ENCODE data around the gene BLOC1S4.

The BLOC1S4 gene

GRCh38 chr4:6742507-6742906 is 26.5 kb downstream of the BLOC1S4 start:
- Histone ChIP-seq H3K4ac (ENCODE audit: low read depth in 1 of 2, low read length in 2 of 2) (no peak overlapping the region), H3K23ac (ENCODE audit: low read length in 2 of 2) (no peak overlapping the region), H2BK5ac (ENCODE audit: low read depth, low read length, poor library complexity, severe bottlenecking) (no peak overlapping the region), H2AFZ (ENCODE audit: low read depth, low read length) (no peak overlapping the region), H3K14ac (ENCODE audit: low read length in 2 of 2) (no peak overlapping the region), H3K79me1 (replicated peaks; ENCODE audit: low read length, poor library complexity, severe bottlenecking) (no peaks in the 10 kb centered on the region), H2BK120ac (ENCODE audit: low read depth, low read length) (no peak overlapping the region), H4K8ac (ENCODE audit: low read length) (no peak overlapping the region), H2AK5ac (ENCODE audit: low read length, severe bottlenecking) (no peak overlapping the region), H3K18ac (ENCODE audit: low read depth in 1 of 2, low read length in 2 of 2) (no peak overlapping the region), H3K4me2 (ENCODE audit: low read length, poor library complexity, severe bottlenecking) (no peak overlapping the region), H3K4me3 (ENCODE audit: insufficient read depth in 1 of 2, low read depth in 1 of 2, low read length in 2 of 2) (no peak overlapping the region), H3K36me3 (ENCODE audit: control insufficient read depth in 1 of 2, insufficient read depth in 2 of 2, low read depth in 1 of 2, low read length in 2 of 2) (no peaks in the 10 kb centered on the region), H3K9ac (ENCODE audit: low read length) (no peak overlapping the region), H2BK12ac (ENCODE audit: low read length in 2 of 2) (no peak overlapping the region), H4K91ac (ENCODE audit: low read length) (no peak overlapping the region), H3K27ac (ENCODE audit: low read length, poor library complexity, severe bottlenecking) (no peak overlapping the region), H3K4me1 (ENCODE audit: control insufficient read depth, insufficient read depth, low read depth, low read length) (peaks cover 10% of the 10 kb centered on the region), H3K27me3 (ENCODE audit: control insufficient read depth in 1 of 2, insufficient read depth in 1 of 2, low read length in 2 of 2) (peaks cover 0 to 8% of the 10 kb centered on the region in 2 experiments), H3K9me3 (ENCODE audit: control insufficient read depth, low read length) (no peaks in the 10 kb centered on the region), H2BK15ac (ENCODE audit: low read depth, poor library complexity, severe bottlenecking) (no peak overlapping the region)
- no peak for DNase-seq
- no CpG with 5 or more reads among the region's 2 CpGs for WGBS

- Histone ChIP-seq H3K23ac (ENCODE audit: low read length in 2 of 2) (no peak overlapping the region), H4K91ac (ENCODE audit: low read length) (no peak overlapping the region), H2AK5ac (ENCODE audit: low read length, severe bottlenecking) (no peak overlapping the region), H3K4me3 (ENCODE audit: insufficient read depth in 1 of 2, low read depth in 1 of 2, low read length in 2 of 2) (no peak overlapping the region), H2BK120ac (ENCODE audit: low read depth, low read length) (no peak overlapping the region), H3K9ac (ENCODE audit: low read length) (no peak overlapping the region), H2AFZ (ENCODE audit: low read depth, low read length) (no peak overlapping the region), H3K79me1 (replicated peaks; ENCODE audit: low read length, poor library complexity, severe bottlenecking) (no peaks in the 10 kb centered on the region), H2BK15ac (ENCODE audit: low read depth, poor library complexity, severe bottlenecking) (no peak overlapping the region), H3K9me3 (ENCODE audit: control insufficient read depth, low read length) (no peaks in the 10 kb centered on the region), H3K4me2 (ENCODE audit: low read length, poor library complexity, severe bottlenecking) (no peak overlapping the region), H3K14ac (ENCODE audit: low read length in 2 of 2) (no peak overlapping the region), H2BK12ac (ENCODE audit: low read length in 2 of 2) (no peak overlapping the region), H2BK5ac (ENCODE audit: low read depth, low read length, poor library complexity, severe bottlenecking) (no peak overlapping the region), H3K4me1 (ENCODE audit: control insufficient read depth, insufficient read depth, low read depth, low read length) (peaks cover 10% of the 10 kb centered on the region), H3K27ac (ENCODE audit: low read length, poor library complexity, severe bottlenecking) (no peak overlapping the region), H3K18ac (ENCODE audit: low read depth in 1 of 2, low read length in 2 of 2) (no peak overlapping the region), H3K36me3 (ENCODE audit: control insufficient read depth in 1 of 2, insufficient read depth in 2 of 2, low read depth in 1 of 2, low read length in 2 of 2) (no peaks in the 10 kb centered on the region), H3K4ac (ENCODE audit: low read depth in 1 of 2, low read length in 2 of 2) (no peak overlapping the region), H4K8ac (ENCODE audit: low read length) (no peak overlapping the region), H3K27me3 (ENCODE audit: control insufficient read depth in 1 of 2, insufficient read depth in 1 of 2, low read length in 2 of 2) (peaks cover 0 to 8% of the 10 kb centered on the region in 2 experiments)
- no peak for DNase-seq
- 72% methylated on average over 9 of the region's 11 CpGs for WGBS
Measured at GRCh38 chr4:6742989-6743388, 27.0 kb downstream of the BLOC1S4 start.

- Histone ChIP-seq H2BK5ac (ENCODE audit: low read depth, low read length, poor library complexity, severe bottlenecking) (no peak overlapping the region), H4K8ac (ENCODE audit: low read length) (no peak overlapping the region), H3K4me1 (ENCODE audit: control insufficient read depth, insufficient read depth, low read depth, low read length) (peaks cover 24% of the 10 kb centered on the region), H4K91ac (ENCODE audit: low read length) (no peak overlapping the region), H3K9me3 (ENCODE audit: control insufficient read depth, low read length) (no peaks in the 10 kb centered on the region), H3K27me3 (ENCODE audit: control insufficient read depth in 1 of 2, insufficient read depth in 1 of 2, low read length in 2 of 2) (peaks cover 0 to 8% of the 10 kb centered on the region in 2 experiments), H3K4me2 (ENCODE audit: low read length, poor library complexity, severe bottlenecking) (no peak overlapping the region), H3K9ac (ENCODE audit: low read length) (no peak overlapping the region), H3K36me3 (ENCODE audit: control insufficient read depth in 1 of 2, insufficient read depth in 2 of 2, low read depth in 1 of 2, low read length in 2 of 2) (no peaks in the 10 kb centered on the region), H3K4me3 (ENCODE audit: insufficient read depth in 1 of 2, low read depth in 1 of 2, low read length in 2 of 2) (no peak overlapping the region), H2AK5ac (ENCODE audit: low read length, severe bottlenecking) (no peak overlapping the region), H2BK15ac (ENCODE audit: low read depth, poor library complexity, severe bottlenecking) (no peak overlapping the region), H2BK12ac (ENCODE audit: low read length in 2 of 2) (peak overlapping the region in 1 of 2 experiments; percentile 16), H3K4ac (ENCODE audit: low read depth in 1 of 2, low read length in 2 of 2) (no peak overlapping the region), H3K14ac (ENCODE audit: low read length in 2 of 2) (no peak overlapping the region), H3K27ac (ENCODE audit: low read length, poor library complexity, severe bottlenecking) (no peak overlapping the region), H3K79me1 (replicated peaks; ENCODE audit: low read length, poor library complexity, severe bottlenecking) (no peaks in the 10 kb centered on the region), H2BK120ac (ENCODE audit: low read depth, low read length) (no peak overlapping the region), H3K23ac (ENCODE audit: low read length in 2 of 2) (no peak overlapping the region), H2AFZ (ENCODE audit: low read depth, low read length) (no peak overlapping the region), H3K18ac (ENCODE audit: low read depth in 1 of 2, low read length in 2 of 2) (peak overlapping the region in 1 of 2 experiments; percentile 11)
- DNase-seq = no peak
- WGBS = 87% methylated on average over 20 of the region's 20 CpGs
Measured at GRCh38 chr4:6746721-6747293, 30.8 kb downstream of the BLOC1S4 start.

GRCh38 chr4:6747294-6748051 is 31.5 kb downstream of the BLOC1S4 start:
- H2AFZ ChIP-seq (ENCODE audit: low read depth, low read length) = no peak overlapping the region
- peaks cover 24% of the 10 kb centered on the region for H3K4me1 ChIP-seq (ENCODE audit: control insufficient read depth, insufficient read depth, low read depth, low read length)
- peaks cover 0 to 7% of the 10 kb centered on the region in 2 experiments for H3K27me3 ChIP-seq (ENCODE audit: control insufficient read depth in 1 of 2, insufficient read depth in 1 of 2, low read length in 2 of 2)
- H3K4me3 ChIP-seq (ENCODE audit: insufficient read depth in 1 of 2, low read depth in 1 of 2, low read length in 2 of 2) = no peak overlapping the region
- no peak overlapping the region for H3K4me2 ChIP-seq (ENCODE audit: low read length, poor library complexity, severe bottlenecking)
- H4K91ac ChIP-seq (ENCODE audit: low read length) = no peak overlapping the region
- H3K4ac ChIP-seq (ENCODE audit: low read depth in 1 of 2, low read length in 2 of 2) = no peak overlapping the region
- H3K9ac ChIP-seq (ENCODE audit: low read length) = no peak overlapping the region
- H3K27ac ChIP-seq (ENCODE audit: low read length, poor library complexity, severe bottlenecking) = no peak overlapping the region
- no peaks in the 10 kb centered on the region for H3K9me3 ChIP-seq (ENCODE audit: control insufficient read depth, low read length)
- H2BK120ac ChIP-seq (ENCODE audit: low read depth, low read length) = no peak overlapping the region
- H3K14ac ChIP-seq (ENCODE audit: low read length in 2 of 2) = no peak overlapping the region
- DNase-seq = no peak
- 82% methylated on average over 11 of the region's 11 CpGs for WGBS
- H3K18ac ChIP-seq (ENCODE audit: low read depth in 1 of 2, low read length in 2 of 2) = peak overlapping the region in 1 of 2 experiments; percentile 16
- H2BK15ac ChIP-seq (ENCODE audit: low read depth, poor library complexity, severe bottlenecking) = no peak overlapping the region
- no peak overlapping the region for H2BK5ac ChIP-seq (ENCODE audit: low read depth, low read length, poor library complexity, severe bottlenecking)
- H4K8ac ChIP-seq (ENCODE audit: low read length) = peak overlapping the region; percentile 27
- no peak overlapping the region for H3K23ac ChIP-seq (ENCODE audit: low read length in 2 of 2)
- H3K36me3 ChIP-seq (ENCODE audit: control insufficient read depth in 1 of 2, insufficient read depth in 2 of 2, low read depth in 1 of 2, low read length in 2 of 2) = no peaks in the 10 kb centered on the region
- no peak overlapping the region for H2AK5ac ChIP-seq (ENCODE audit: low read length, severe bottlenecking)
- H3K79me1 ChIP-seq (replicated peaks; ENCODE audit: low read length, poor library complexity, severe bottlenecking) = no peaks in the 10 kb centered on the region
- peak overlapping the region; percentile 16 to 60 for H2BK12ac ChIP-seq (ENCODE audit: low read length in 2 of 2)

All from mesenchymal stem cell (in vitro differentiated cells and primary cell).